ENCODE measurements around the gene PELI3. TPM values are rescaled to one million over a fixed set of nuclear protein-coding genes. Genes with fewer than 3 reads are reported as not detected.
A peak's percentile ranks its signal among the peaks of the same experiment; 100 is the strongest.
"Not testable (repeated sequence)": the region's sequence is repeated elsewhere in the genome, so short reads cannot be mapped to it uniquely, and the experiment has no call there.

PELI3 gene
- polyA plus RNA-seq (ENCODE audit: insufficient read length) = 8.6 TPM

DNA sequence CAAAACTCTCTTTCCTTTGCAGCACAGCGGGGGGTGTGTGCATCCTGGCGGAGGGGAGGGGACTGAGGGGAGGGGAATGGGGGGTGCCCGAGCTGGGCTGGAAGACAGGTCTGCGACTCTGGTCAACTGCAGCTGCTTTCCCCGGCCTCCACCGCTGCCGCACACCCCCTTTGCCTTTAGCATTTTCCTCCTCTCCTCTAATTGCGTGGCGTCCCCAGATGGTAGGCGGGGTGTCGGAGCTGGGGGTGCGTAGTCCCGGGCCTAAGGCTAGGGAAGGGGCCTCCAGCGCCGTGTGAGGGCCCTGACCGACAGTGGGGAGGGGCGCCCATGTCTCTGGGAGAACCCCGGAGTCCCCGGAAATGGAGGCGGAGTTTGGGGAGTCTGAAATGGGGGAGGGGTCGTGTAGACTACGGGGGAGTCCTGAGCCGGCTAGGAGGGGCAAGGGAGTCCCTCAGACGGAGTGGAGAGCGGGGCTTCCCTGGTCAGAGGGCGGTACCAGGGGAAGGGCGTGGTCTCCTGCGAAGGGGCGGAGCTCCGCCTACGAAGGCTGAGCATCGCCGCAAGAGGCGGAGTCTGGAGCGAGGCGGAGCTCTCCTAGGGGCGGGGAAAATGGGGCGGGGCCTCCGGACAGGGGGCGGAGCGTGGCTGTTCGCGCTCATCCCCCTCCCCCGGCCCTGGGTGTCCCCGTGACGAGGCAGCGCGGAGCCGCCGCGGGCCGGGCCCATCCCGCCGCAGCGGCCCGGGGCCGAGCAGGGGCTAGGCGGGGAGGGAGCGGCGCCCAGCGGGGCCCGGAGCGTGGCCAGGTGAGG lies at the start of gene PELI3:
TSS of gene PELI3 (plus strand) at position 681 of the 809 bp plus-strand sequence. CDS start 1,224 bp downstream, outside the sequence.
- peak; percentile 93 for DNase-seq

DNA sequence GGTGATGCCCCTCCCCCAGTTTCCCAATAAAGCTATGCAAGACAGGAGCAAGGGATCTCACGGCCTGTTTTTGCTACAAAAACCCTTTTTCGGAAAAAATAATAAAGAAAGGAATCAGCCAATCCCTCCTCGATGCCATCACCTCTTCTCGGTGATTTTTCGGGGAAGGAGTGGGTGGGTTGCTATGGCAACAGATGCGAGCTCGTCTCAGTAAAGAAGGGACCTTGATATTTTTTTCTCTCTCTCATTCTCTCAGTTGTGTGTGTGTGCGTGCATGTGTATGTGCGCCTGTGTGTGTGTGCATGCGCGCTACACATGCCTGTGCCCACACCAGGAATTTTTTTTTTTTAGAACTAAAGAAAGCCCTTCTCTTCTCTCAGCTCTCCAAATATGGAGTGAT lies 49.7 kb upstream of the PELI3 start:
- DNase-seq = no peak

DNA sequence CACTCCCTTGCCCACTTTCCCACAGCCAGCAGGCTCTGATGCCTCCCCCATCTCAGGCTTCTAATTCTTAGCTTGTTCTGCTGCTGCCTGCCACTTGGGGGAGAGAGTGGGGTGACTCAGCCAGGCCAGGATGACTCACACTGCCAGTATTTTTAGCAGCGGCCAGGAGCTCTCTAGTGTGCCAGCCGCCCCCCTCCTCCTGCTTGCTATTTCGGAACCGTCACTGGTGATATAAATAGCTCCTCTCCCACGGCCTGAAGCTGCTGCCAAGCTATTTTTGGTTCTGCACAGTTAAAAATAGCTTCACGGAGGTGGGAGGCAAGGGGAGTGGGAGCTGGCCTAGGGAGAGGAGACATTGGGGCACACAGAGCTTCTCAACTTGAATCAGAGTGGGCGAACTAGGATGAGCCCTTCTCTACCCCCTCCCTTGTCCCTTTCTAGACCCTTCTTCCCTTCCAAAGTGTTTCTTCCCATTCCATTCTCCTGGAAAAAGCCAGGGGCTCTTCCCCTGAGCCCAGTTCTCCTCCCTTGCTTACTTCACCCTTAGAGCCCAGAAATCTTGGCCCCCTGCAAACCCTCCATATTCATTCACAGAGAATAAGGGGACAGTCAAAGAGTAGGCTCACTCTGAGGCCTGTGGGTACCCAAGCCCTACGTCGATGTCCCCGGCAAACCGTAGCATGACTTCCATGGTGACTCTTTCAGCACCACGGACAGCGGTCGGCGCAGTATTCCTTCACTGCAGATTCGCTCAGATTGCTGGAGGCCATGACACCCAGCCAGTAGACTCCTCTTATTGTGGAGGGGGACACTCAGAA lies 48.3 kb upstream of the PELI3 start:
- peak; percentile 65 for DNase-seq

- no peak for DNase-seq
These were observed 47.8 kb upstream of the PELI3 start for GRCh38 chr11:66418986-66419308.

DNA sequence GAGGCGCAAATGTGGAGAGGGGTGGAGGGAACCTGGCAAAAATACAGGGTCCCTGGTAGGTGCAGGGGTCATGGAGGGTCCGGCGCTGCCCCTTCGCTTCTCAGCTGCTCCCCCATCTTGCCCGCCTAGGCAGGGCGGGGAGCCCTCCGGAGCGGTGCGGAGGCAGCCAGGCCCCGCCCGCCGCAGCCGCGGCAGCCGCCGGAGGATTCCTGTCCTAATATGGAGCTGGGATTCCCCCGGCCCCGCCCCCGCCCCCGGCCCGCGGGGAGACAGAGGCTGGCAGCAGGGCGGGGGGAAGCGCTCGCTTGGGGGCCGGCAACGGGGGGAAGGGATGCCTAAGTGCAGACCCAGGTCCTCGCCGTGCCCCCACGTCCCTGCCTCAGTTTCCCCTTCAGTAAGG lies 46.9 kb upstream of the PELI3 start:
- no peak for DNase-seq

DNA sequence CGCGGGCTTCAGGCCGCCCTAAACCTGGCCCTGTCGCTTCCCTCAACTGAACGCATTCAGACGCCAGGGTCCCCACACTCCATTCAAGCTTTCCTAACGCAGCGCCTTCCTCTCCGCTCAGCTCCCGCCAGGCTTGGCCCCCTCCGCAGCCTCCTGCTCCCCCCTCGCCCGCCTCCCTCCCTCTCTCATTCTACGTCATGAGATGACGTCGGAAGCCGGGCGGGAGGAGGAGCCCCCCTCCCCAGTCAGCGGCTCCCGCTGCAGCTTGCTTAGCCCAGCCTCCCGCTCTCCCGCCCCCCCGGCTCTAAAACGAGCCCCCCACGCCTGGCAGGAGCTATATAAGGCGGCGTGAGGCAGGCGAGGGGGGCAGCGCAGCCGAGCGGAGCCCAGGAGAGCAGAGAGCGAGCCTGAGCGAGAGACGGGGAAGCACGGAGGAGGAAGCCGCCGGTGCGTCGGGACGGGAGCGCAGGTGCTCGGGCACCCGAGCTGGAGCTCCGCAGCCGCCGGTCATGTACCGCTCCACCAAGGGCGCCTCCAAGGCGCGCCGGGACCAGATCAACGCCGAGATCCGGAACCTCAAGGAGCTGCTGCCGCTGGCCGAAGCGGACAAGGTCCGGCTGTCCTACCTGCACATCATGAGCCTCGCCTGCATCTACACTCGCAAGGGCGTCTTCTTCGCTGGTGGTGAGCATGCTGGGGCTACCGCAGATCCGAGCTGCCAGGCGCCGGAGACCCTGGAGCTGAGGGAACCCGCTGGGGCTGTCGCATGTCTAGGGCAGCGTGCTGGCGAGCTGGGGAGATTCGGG lies 45.8 kb upstream of the PELI3 start, which contains the start of gene NPAS4:
TSS of gene NPAS4 (plus strand) at position 365 of the 806 bp plus-strand sequence. CDS start at position 510, 145 bp downstream.
- DNase-seq = no peak

GRCh38 chr11:66421492-66422205 lies 45.1 kb upstream of the PELI3 start:
- peak; percentile 91 for DNase-seq

GRCh38 chr11:66426314-66426713 lies 40.4 kb upstream of the PELI3 start:
- DNase-seq = no peak

GRCh38 chr11:66428933-66429332 lies 37.8 kb upstream of the PELI3 start:
- DNase-seq = no peak

- DNase-seq = peak; percentile 40
These were observed 36.6 kb upstream of the PELI3 start for GRCh38 chr11:66429983-66430602.

- not testable (repeated sequence) for DNase-seq
These were observed 35.4 kb upstream of the PELI3 start for GRCh38 chr11:66431287-66431686.

DNA sequence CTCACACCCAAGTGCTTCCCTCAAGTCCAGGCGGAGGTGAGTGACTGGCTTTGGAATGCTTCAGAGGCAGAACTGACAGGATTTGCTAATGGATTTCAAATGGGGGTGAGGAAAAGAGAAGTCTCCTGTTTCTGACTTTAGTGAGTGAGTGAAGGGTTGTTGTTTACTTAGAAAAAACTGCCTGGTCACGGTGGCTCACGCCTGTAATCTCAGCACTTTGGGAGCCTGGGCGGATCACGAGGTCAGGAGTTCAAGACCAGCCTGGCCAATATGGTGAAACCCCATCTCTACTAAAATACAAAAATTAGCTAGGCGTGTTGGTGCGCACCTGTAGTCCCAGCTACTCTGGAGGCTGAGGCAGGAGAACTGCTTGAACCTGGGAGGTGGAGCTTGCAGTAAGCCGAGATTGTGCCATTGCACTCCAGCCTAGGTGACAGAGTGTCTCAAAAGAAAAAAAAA lies 34.8 kb upstream of the PELI3 start:
- not testable (repeated sequence) for DNase-seq

- DNase-seq = no peak
These were observed 34.1 kb upstream of the PELI3 start for GRCh38 chr11:66432597-66432996.

- DNase-seq = no peak
These were observed 28.7 kb upstream of the PELI3 start for GRCh38 chr11:66437979-66438503.

- DNase-seq = peak; percentile 93
These were observed 27.9 kb upstream of the PELI3 start, which contains the start of gene MRPL11 for GRCh38 chr11:66438504-66439466. Gene MRPL11, minus strand, starts transcription at chr11:66438848. Its CDS starts 94 bp downstream, at chr11:66438754.

DNA sequence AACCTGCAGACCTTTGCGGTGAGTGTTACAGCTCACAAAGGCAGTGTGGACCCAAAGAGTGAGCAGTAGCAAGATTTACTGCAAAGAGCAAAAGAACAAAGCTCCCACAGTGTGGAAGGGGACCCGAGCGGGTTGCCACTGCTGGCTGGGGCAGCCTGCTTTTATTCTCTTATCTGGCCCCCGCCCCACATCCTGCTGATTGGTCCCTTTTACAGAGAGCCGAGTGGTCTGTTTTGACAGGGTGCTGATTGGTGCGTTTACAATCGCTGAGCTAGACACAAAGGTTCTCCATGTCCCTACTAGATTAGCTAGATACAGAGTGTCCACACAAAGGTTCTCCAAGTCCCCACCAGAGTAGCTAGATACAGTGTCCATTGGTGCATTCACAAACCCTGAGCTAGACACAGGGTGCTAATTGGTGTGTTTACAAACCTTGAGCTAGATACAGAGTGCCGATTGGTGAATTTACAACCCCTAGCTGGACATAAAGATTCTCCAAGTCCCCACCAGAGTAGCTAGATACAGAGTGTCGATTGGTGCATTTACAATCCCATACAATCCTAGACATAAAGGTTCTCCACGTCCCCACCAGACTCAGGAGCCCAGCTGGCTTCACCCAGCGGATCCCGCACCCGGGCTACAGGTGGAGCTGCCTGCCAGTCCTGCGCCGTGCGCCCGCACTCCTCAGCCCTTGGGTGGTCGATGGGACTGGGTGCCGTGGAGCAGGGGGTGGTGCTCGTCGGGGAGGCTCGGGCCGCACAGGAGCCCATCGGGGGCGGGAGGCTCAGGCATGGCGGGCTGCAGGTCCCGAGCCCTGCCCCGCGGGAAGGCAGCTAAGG lies 26.4 kb upstream of the PELI3 start:
- DNase-seq = not testable (repeated sequence)

DNA sequence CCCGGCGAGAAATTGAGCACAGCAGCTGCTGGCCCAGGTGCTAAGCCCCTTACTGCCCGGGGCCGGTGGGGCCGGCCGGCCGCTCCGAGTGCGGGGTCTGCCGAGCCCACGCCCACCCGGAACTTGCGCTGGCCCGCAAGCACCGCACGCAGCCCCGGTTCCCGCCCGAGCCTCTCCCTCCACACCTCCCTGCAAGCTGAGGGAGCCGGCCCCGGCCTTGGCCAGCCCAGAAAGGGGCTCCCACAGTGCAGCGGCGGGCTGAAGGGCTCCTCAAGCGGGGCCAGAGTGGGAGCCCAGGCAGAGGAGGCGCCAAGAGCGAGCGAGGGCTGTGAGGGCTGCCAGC lies 25.8 kb upstream of the PELI3 start:
- not testable (repeated sequence) for DNase-seq

DNA sequence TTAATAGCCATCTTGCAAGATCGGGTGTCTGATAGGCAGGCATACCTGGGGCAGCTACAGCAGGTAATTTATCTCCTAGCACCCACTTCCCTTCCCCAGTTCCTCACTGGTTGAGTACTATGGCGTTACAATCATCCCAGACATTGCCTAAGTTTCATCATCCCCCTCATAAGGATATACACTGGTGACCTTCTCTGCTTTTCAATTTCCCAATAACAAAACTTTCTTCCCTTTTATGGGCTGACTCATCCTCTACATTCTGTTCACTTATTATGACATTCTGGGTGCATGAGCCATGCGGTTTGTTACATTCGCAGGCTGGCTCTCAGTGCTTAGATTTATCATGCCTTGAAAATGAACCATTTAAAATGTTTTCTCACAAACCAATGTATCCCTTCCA lies 23.1 kb upstream of the PELI3 start:
- DNase-seq = no peak

DNA sequence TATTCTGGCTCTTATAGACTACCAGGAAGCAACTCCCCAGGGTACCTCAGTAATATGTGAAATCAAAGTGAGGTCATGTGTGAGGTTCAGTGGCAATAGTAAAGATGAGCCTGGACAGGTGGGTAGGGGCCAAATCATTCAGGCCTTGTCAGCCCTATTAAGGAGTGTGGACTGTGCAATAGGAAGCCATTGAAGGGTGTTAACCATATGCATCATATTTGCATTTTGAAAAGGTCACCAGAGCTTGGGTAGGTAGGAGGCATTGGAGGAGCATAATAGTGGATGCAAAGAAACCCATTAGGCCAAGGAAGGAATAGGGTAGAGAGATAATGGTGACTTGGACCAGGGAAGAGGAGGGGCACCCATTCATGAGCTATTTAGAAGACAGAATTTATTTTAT lies 19.7 kb upstream of the PELI3 start:
- no peak for DNase-seq
